Measurements from ENCODE around the gene FLRT1. TPM values are rescaled to one million over a fixed set of nuclear protein-coding genes. Genes with fewer than 3 reads are reported as not detected.
A peak's percentile ranks its signal among the peaks of the same experiment; 100 is the strongest.

The FLRT1 gene
- not detected for total RNA-seq

GRCh38 chr11:64035576-64035975 lies at the start of gene FLRT1:
Gene FLRT1 (plus strand): TSS chr11:64035931. CDS start chr11:64116268, 80,337 bp downstream.
- peak within 1 kb of the TSS; percentile 65 for H3K4me3 Mint-ChIP-seq
- ATAC-seq (peak; percentile 26 to 31), DNase-seq (no peak)
- H3K4me1 Mint-ChIP-seq (ENCODE audit: low read depth), result peaks cover 9% of the 10 kb centered on the region
- H3K27me3 Mint-ChIP-seq (ENCODE audit: low read depth), result peaks cover 37% of the 10 kb centered on the region
- H3K36me3 Mint-ChIP-seq (ENCODE audit: insufficient read depth), result no peaks in the 10 kb centered on the region
- H3K9me3 Mint-ChIP-seq, result no peaks in the 10 kb centered on the region

GRCh38 chr11:63986156-63986931 lies 49.4 kb upstream of the FLRT1 start, which contains the start of gene OTUB1:
Gene OTUB1 (plus strand): TSS chr11:63986438. CDS start chr11:63986457, 19 bp downstream.
- peaks cover 16% of the 10 kb centered on the region for H3K36me3 Mint-ChIP-seq (ENCODE audit: insufficient read depth)
- no peaks in the 10 kb centered on the region for H3K27me3 Mint-ChIP-seq (ENCODE audit: low read depth)
- ATAC-seq (peak; percentile 95 to 97), DNase-seq (peak; percentile 82)
- H3K4me3 Mint-ChIP-seq, result peak within 1 kb of the TSS; percentile 98
- no peaks in the 10 kb centered on the region for H3K9me3 Mint-ChIP-seq
- H3K4me1 Mint-ChIP-seq (ENCODE audit: low read depth), result peaks cover 28% of the 10 kb centered on the region

- H3K9me3 Mint-ChIP-seq, result no peaks in the 10 kb centered on the region
- peak overlapping the region; percentile 78 for H3K4me3 Mint-ChIP-seq
- peaks cover 32% of the 10 kb centered on the region for H3K4me1 Mint-ChIP-seq (ENCODE audit: low read depth)
- ATAC-seq (no peak), DNase-seq (no peak)
- peaks cover 20% of the 10 kb centered on the region for H3K36me3 Mint-ChIP-seq (ENCODE audit: insufficient read depth)
- no peaks in the 10 kb centered on the region for H3K27me3 Mint-ChIP-seq (ENCODE audit: low read depth)
These were observed 48.7 kb upstream of the FLRT1 start for GRCh38 chr11:63986932-63987513.

GRCh38 chr11:63991558-63991957 lies 44.2 kb upstream of the FLRT1 start:
- ATAC-seq (no peak), DNase-seq (no peak)
- Mint-ChIP-seq H3K9me3 (no peaks in the 10 kb centered on the region), H3K36me3 (ENCODE audit: insufficient read depth) (peaks cover 33% of the 10 kb centered on the region), H3K27me3 (ENCODE audit: low read depth) (no peaks in the 10 kb centered on the region), H3K4me3 (no peak overlapping the region), H3K4me1 (ENCODE audit: low read depth) (peaks cover 24% of the 10 kb centered on the region)

- no peaks in the 10 kb centered on the region for H3K27me3 Mint-ChIP-seq (ENCODE audit: low read depth)
- H3K36me3 Mint-ChIP-seq (ENCODE audit: insufficient read depth), result peaks cover 36% of the 10 kb centered on the region
- no peaks in the 10 kb centered on the region for H3K9me3 Mint-ChIP-seq
- H3K4me3 Mint-ChIP-seq, result no peak overlapping the region
- peaks cover 14% of the 10 kb centered on the region for H3K4me1 Mint-ChIP-seq (ENCODE audit: low read depth)
- no peak for DNase-seq
- no peak for ATAC-seq
These were observed 42.6 kb upstream of the FLRT1 start for GRCh38 chr11:63993100-63993499.

- ATAC-seq (no peak), DNase-seq (no peak)
- Mint-ChIP-seq H3K4me3 (no peak overlapping the region), H3K27me3 (ENCODE audit: low read depth) (no peaks in the 10 kb centered on the region), H3K9me3 (no peaks in the 10 kb centered on the region), H3K4me1 (ENCODE audit: low read depth) (peaks cover 8% of the 10 kb centered on the region), H3K36me3 (ENCODE audit: insufficient read depth) (peaks cover 30% of the 10 kb centered on the region)
These were observed 41.7 kb upstream of the FLRT1 start for GRCh38 chr11:63993993-63994392.

- H3K4me1 Mint-ChIP-seq (ENCODE audit: low read depth), result peaks cover 6% of the 10 kb centered on the region
- no peak for ATAC-seq
- H3K27me3 Mint-ChIP-seq (ENCODE audit: low read depth), result no peaks in the 10 kb centered on the region
- H3K36me3 Mint-ChIP-seq (ENCODE audit: insufficient read depth), result peaks cover 20% of the 10 kb centered on the region
- DNase-seq, result no peak
- H3K9me3 Mint-ChIP-seq, result no peaks in the 10 kb centered on the region
- no peak overlapping the region for H3K4me3 Mint-ChIP-seq
These were observed 39.2 kb upstream of the FLRT1 start for GRCh38 chr11:63996512-63996911.

GRCh38 chr11:63997104-63997700 lies 38.5 kb upstream of the FLRT1 start:
- Mint-ChIP-seq H3K4me1 (ENCODE audit: low read depth) (peaks cover 4% of the 10 kb centered on the region), H3K27me3 (ENCODE audit: low read depth) (no peaks in the 10 kb centered on the region), H3K36me3 (ENCODE audit: insufficient read depth) (peaks cover 17% of the 10 kb centered on the region), H3K4me3 (no peak overlapping the region), H3K9me3 (no peaks in the 10 kb centered on the region)
- no peak for ATAC-seq
- DNase-seq, result no peak

- Mint-ChIP-seq H3K27me3 (ENCODE audit: low read depth) (no peaks in the 10 kb centered on the region), H3K4me1 (ENCODE audit: low read depth) (peaks cover 4% of the 10 kb centered on the region), H3K4me3 (no peak overlapping the region), H3K9me3 (no peaks in the 10 kb centered on the region), H3K36me3 (ENCODE audit: insufficient read depth) (peaks cover 17% of the 10 kb centered on the region)
- no peak for DNase-seq
- ATAC-seq, result no peak
These were observed 37.9 kb upstream of the FLRT1 start for GRCh38 chr11:63997801-63998337.

- ATAC-seq, result peak; percentile 3 to 4
These were observed 37.0 kb upstream of the FLRT1 start for GRCh38 chr11:63998558-63999348.

GRCh38 chr11:63999349-64000025 lies 36.2 kb upstream of the FLRT1 start:
- no peak overlapping the region for H3K4me3 Mint-ChIP-seq
- ATAC-seq, result peak; percentile 57 to 67
- no peaks in the 10 kb centered on the region for H3K9me3 Mint-ChIP-seq

More at GRCh38 chr11:63998558-63999348, 37.0 kb upstream of the FLRT1 start:
- no peak for DNase-seq
- peaks cover 13% of the 10 kb centered on the region for H3K36me3 Mint-ChIP-seq (ENCODE audit: insufficient read depth)
- no peaks in the 10 kb centered on the region for H3K9me3 Mint-ChIP-seq
- no peak overlapping the region for H3K4me3 Mint-ChIP-seq
- no peaks in the 10 kb centered on the region for H3K27me3 Mint-ChIP-seq (ENCODE audit: low read depth)
- peaks cover 1% of the 10 kb centered on the region for H3K4me1 Mint-ChIP-seq (ENCODE audit: low read depth)

GRCh38 chr11:64000026-64000739 lies 35.5 kb upstream of the FLRT1 start:
- H3K36me3 Mint-ChIP-seq (ENCODE audit: insufficient read depth), result peaks cover 5% of the 10 kb centered on the region
- H3K9me3 Mint-ChIP-seq, result no peaks in the 10 kb centered on the region
- peaks cover 2% of the 10 kb centered on the region for H3K27me3 Mint-ChIP-seq (ENCODE audit: low read depth)
- H3K4me1 Mint-ChIP-seq (ENCODE audit: low read depth), result peaks cover 1% of the 10 kb centered on the region
- DNase-seq, result peak; percentile 66
- no peak overlapping the region for H3K4me3 Mint-ChIP-seq
- peak; percentile 82 to 86 for ATAC-seq

More at GRCh38 chr11:63999349-64000025, 36.2 kb upstream of the FLRT1 start:
- Mint-ChIP-seq H3K4me1 (ENCODE audit: low read depth) (peaks cover 1% of the 10 kb centered on the region), H3K27me3 (ENCODE audit: low read depth) (no peaks in the 10 kb centered on the region), H3K36me3 (ENCODE audit: insufficient read depth) (peaks cover 9% of the 10 kb centered on the region)
- DNase-seq, result peak; percentile 68
